Measurements from ENCODE around the gene PARN.

DNA sequence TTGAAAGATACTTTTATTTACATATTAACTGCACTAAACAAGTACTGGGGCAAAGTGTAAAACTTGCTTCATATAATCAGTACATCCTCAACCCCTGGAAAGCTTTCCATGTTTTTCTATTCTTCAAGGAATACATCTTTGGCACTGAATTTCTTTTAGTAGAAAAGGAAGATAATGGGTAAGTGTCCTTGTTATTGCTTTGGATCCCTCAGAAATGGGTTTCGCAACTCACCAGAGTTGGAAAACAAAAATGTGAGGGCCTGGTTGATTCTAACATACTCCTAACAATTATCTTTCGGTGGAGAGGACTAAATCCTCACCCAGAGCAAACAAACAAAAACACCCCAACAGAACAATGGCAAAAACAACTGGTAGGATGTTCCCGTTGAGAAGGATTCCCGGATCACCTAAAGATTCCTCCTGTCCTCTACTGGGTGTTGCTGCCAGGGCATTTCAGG, 120.4 kb downstream of the PARN start:
- TF ChIP-seq, protein P1, sequence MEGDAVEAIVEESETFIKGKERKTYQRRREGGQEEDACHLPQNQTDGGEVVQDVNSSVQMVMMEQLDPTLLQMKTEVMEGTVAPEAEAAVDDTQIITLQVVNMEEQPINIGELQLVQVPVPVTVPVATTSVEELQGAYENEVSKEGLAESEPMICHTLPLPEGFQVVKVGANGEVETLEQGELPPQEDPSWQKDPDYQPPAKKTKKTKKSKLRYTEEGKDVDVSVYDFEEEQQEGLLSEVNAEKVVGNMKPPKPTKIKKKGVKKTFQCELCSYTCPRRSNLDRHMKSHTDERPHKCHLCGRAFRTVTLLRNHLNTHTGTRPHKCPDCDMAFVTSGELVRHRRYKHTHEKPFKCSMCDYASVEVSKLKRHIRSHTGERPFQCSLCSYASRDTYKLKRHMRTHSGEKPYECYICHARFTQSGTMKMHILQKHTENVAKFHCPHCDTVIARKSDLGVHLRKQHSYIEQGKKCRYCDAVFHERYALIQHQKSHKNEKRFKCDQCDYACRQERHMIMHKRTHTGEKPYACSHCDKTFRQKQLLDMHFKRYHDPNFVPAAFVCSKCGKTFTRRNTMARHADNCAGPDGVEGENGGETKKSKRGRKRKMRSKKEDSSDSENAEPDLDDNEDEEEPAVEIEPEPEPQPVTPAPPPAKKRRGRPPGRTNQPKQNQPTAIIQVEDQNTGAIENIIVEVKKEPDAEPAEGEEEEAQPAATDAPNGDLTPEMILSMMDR (IDR thresholded peaks at IDR 0.05; ENCODE audit: low read depth, low read length, poor library complexity, severe bottlenecking): no peak
- TF ChIP-seq EZH2phosphoT487 (IDR thresholded peaks at IDR 0.05; ENCODE audit: borderline replicate concordance, low read length): no peak

All from DOHH2 (cell line).